Measurements from ENCODE around the gene CCDC88C.
A peak's percentile ranks its signal among the peaks of the same experiment; 100 is the strongest.
"Not testable (repeated sequence)": the region's sequence is repeated elsewhere in the genome, so short reads cannot be mapped to it uniquely, and the experiment has no call there.

CCDC88C gene

GRCh38 chr14:91418387-91419043 lies 895 bp upstream of the CCDC88C start:
- peak; percentile 61 for DNase-seq (ENCODE audit: low read depth)

DNA sequence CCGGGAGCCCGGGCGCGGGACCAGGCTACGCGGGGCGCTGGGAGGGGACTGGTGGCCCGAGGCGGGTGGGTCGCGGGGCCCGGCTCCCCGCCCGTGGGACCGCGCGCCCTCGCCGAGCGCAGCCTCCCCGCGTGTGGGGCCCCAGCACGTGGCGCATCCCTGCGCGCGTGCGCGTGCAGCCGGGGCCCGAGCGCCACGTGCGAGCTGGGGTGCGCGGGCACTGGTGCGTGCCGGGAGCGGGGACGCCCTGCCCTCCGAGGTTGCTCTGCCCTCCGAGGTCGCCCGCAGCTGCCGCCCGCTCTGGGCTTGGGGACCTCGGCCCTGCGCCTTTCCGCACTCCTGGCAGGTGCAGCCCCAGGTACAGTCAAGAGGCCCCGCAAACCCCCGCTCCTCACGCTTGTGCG lies 365 bp upstream of the CCDC88C start:
- peak; percentile 51 for DNase-seq (ENCODE audit: low read depth)

DNA sequence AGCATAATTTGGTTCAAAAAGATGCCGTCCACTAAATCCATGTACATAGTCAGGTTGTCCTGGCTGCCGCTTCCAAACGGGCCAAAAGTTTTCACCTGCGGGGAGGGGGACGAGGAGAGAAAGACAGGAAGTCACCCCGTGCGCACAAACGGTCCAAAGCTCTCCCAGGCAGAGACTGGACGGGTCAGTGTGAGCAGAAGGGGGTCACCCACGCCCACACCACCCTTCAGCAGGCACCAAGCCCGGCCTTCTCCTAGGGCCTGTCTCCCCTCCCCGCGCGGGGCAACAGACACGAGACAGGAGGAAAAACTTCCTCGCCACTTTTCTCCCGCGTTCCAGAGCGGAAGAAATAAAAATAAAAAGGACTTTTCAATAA lies 888 bp downstream of the CCDC88C start:
- no peak for DNase-seq (ENCODE audit: low read depth)

DNA sequence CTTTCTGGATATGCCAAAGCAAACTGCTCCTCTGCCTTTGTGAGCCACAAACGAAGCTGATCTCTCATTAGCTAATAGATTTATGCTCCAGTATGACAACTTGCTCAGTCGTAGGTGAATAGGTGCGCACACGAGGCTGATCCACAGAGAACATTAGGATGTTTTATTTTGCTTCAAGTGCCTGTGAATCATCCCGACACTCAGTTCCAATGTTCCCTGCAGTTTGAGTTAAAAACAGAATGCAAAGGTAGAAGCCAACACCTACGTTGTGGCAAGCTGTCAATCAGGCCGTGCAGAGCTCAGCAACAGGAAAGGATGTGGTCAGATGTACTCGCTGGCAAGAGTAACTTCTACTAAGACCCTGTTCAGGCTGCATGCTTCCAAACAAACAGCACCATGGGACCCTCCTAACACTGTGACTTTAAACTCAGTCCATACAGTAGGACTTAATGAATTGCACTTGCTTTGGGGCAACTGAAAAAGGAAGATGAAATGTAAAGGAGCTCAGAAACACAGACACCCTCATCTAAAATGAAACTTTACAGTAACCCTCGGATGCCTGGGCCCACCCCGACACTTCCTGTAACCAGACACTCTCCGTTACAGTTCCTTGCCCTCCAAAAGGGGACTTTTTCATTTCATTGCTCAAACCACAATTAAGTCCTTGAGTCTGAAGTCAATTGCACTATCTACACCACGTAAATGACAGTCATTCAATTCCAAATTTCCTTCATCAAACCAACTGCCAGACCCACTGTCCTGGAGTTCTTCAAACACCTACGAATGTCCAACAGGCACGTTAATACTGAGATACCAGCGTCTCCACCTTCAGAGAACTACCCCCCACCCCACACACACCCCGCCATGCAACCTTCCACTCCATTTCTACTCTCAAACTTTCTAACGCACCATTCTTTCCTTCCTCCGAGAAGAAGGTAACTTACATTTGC lies 1.6 kb downstream of the CCDC88C start:
- peak; percentile 69 for DNase-seq (ENCODE audit: low read depth)

GRCh38 chr14:91414475-91414833 lies 3.2 kb downstream of the CCDC88C start:
- DNase-seq (ENCODE audit: low read depth), result no peak

GRCh38 chr14:91413547-91414474 lies 3.8 kb downstream of the CCDC88C start:
- DNase-seq (ENCODE audit: low read depth), result peak; percentile 63

- no peak for DNase-seq (ENCODE audit: low read depth)
Observed at GRCh38 chr14:91412939-91413338, 4.7 kb downstream of the CCDC88C start.

- no peak for DNase-seq (ENCODE audit: low read depth)
Observed at GRCh38 chr14:91410771-91411536, 6.7 kb downstream of the CCDC88C start.

DNA sequence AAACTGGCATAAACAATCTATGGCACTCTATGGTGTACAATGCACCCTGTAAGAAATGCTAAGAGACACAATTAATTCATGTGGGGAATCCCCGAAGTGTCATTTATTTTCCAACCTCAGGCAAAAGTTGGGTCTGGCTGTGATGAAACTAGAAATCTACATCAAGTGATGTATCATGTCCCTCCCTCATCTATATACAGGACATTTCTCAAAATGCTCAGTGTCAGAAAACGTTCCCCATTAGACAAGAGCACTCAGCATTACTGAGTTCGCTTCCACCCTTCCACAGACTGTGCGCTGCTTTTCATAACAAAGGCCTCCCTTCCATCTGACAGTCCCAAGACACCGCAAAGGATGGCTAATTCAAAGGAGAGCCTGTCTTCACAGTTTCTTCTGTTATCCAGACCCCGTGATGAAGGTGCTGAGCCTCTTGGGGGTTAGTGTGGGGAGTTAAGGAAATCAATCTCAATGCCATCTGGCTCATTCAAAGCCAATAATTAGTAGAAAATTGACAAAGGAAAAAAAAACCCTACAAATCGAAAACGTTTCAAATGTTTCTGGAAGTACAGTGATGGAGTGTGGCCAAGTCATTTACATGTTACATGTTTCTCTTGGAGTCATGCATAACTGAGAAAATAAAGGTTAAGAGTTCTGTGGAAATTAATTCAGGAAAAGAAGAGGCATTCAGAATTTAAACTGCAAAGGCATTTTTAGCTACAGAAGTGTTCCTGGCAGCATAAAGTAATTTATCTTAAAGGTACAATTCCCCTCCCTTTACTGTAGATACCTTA lies 7.5 kb downstream of the CCDC88C start:
- DNase-seq (ENCODE audit: low read depth), result peak; percentile 33

DNA sequence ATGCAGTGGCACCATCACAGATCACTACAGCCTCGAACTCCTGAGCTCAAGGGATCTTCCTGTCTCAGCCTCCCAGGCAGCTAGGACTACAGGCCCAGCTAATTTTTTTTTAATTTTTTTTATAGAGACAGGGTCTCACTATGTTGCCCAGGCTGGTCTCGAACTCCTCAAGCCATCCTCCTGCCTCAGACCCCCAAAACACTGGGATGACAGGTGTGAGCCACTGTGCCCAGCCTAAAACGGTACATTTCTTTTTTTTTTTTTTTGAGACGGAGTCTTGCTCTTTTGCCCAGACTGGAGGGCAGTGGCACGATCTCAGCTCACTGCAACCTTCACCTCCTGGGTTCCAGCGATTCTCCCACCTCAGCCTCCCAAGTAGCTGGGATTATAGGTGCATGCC lies 8.4 kb downstream of the CCDC88C start:
- DNase-seq (ENCODE audit: low read depth), result not testable (repeated sequence)

GRCh38 chr14:91406982-91407381 lies 10.6 kb downstream of the CCDC88C start:
- no peak for DNase-seq (ENCODE audit: low read depth)

- DNase-seq (ENCODE audit: low read depth), result no peak
Observed at GRCh38 chr14:91406451-91406850, 11.2 kb downstream of the CCDC88C start.

DNA sequence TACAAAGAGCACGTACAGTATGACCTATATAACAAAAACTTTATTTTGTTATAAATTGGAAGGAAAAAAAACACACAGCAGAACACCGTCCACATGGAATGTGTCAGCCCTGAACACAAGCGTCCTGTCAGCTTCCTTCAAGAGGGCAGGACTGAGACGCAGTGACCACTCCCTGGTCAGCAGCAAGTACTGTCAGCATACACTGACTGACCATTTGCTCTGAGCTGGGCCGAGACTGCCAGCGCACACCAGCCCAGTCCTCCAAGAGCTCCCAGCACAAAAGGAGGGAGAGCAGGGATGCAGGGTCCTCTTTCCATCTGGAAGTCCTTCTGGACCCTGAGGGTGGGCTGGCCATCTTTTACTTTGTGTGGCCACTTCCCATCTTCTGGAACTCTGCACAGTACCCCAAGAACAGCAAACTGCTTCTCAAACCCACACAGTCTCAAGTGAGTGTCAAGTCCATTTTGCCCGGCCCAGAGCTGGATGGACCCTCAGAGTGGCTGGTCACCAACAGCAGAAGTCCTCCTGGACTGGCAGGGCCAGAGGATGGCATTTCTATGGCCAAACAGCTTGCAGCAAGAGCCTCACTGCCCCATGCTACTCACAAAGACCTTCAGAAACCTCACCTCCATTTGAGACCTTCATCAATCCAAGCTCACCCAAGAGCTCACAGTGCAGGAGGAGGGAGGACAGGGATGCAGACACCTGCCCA lies 11.7 kb downstream of the CCDC88C start:
- DNase-seq (ENCODE audit: low read depth), result no peak

GRCh38 chr14:91405241-91405721 lies 12.3 kb downstream of the CCDC88C start:
- DNase-seq (ENCODE audit: low read depth), result peak; percentile 58

GRCh38 chr14:91402771-91403600 lies 14.6 kb downstream of the CCDC88C start:
- no peak for DNase-seq (ENCODE audit: low read depth)

- no peak for DNase-seq (ENCODE audit: low read depth)
Observed at GRCh38 chr14:91402348-91402747, 15.3 kb downstream of the CCDC88C start.

GRCh38 chr14:91401751-91402150 lies 15.9 kb downstream of the CCDC88C start:
- DNase-seq (ENCODE audit: low read depth), result no peak

DNA sequence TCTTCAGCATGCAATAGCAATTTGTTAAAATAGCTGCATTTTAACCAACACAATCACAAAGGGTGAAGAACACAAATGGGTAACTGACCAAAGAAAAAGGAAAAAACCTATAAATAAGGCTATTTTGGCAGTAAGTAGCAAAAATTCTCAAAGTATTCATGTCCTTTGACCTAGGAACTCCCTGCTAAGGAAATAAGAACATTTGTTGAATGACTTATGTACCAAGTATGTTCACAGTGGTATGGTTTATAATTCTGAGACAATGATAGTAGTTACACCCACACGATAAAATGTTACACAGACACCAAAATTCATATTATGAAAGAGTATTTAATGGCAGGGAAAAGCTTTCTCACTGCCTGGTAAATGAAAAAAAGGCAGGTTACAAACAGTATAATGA lies 16.9 kb downstream of the CCDC88C start:
- DNase-seq (ENCODE audit: low read depth), result no peak
